Calu3 (cell line): ENCODE data around the gene ACTN2. TPM values are rescaled to one million over a fixed set of nuclear protein-coding genes. Genes with fewer than 3 reads are reported as not detected.

ENCODE experiments used
- BruUV-seq: library from RNA; stranded (reverse); fragments of 400-500 nt; replicated peaks from 2 replicates; lab custom pipeline; 2021; lab: Mats Ljungman, UMichigan
- CTCF ChIA-PET: fragments of 300-600 bp; sonication (Branson Sonifier 250); formaldehyde crosslinking; loops from one replicate; lab custom pipeline; 2022; ENCODE audit warnings: antibody characterized with exemption; lab: Charles Lee
- DNase-seq: peaks from one replicate; pipeline ENCODE4 v3.0.0; 2022
- H3K27ac Mint-ChIP-seq: one replicate; pipeline ENCODE4 v1.8.0; 2022; ENCODE audit warnings: mixed read lengths; ENCODE audit not compliant: unreplicated experiment
- H3K27me3 Mint-ChIP-seq: one replicate; pipeline ENCODE4 v1.8.0; 2022; ENCODE audit warnings: mixed read lengths; ENCODE audit not compliant: unreplicated experiment
- H3K36me3 Mint-ChIP-seq: one replicate; pipeline ENCODE4 v1.8.0; 2022; ENCODE audit warnings: mild to moderate bottlenecking, moderate library complexity, mixed read lengths; ENCODE audit not compliant: insufficient read depth, unreplicated experiment
- H3K4me1 Mint-ChIP-seq: one replicate; pipeline ENCODE4 v1.8.0; 2022; ENCODE audit warnings: mild to moderate bottlenecking, low read depth, mixed read lengths; ENCODE audit not compliant: unreplicated experiment
- H3K4me3 Mint-ChIP-seq: one replicate; pipeline ENCODE4 v1.8.0; 2022; ENCODE audit warnings: mild to moderate bottlenecking, low read depth, moderate library complexity, mixed read lengths; ENCODE audit not compliant: unreplicated experiment
- H3K9me3 Mint-ChIP-seq: one replicate; pipeline ENCODE4 v1.8.0; 2022; ENCODE audit warnings: low read depth, mixed read lengths; ENCODE audit not compliant: unreplicated experiment
- intact Hi-C: fragments of 100-400 bp; cut with micrococcal nuclease; formaldehyde crosslinking; loops from one replicate; pipeline ENCODE4 v1.10.0; 2022; ENCODE audit not compliant: unreplicated experiment
- total RNA-seq: library from RNA; stranded (reverse); gene quantifications from 2 replicates; pipeline ENCODE4 v1.2.3, GENCODE V29; 2022
- TF ChIP-seq, protein P1 (sequence below): fragments of 200-600 bp; IDR thresholded peaks from one replicate; pipeline ENCODE4 v1.8.0; 2022; ENCODE audit warnings: antibody characterized with exemption; ENCODE audit not compliant: unreplicated experiment

The ACTN2 gene
- total RNA-seq, 1 experiment from 2014 or later = not detected

DNA sequence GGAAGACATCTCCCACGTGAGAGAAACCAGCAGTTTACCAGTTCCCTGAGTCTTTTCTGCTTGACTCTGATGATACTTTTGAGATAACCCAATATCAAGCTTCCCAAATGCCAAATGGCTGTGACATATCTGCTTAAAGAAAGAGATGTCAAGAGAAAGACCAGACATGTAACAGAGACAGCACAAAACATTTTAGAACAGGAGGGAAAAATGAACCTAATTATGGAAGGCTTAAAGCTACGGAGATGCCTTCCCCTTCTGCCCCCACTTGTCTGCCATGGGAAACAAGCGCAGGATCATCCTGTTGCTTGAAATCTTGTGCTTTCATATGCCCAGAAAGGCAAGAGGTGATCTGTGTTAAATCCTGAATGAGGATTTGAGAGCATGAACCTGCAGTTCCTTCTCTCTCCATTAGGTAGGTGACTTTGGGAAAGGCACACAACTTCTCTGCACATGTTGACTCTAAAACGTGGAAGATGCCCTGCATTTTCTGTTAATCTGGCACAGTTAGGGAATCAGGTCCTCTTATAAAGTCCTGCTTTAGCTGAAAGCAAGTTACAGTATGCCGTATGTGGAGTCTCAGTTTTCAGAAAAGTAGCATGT, 62.1 kb downstream of the ACTN2 start:
- DNase-seq = no peak
- Mint-ChIP-seq H3K27ac (no peak overlapping the region), H3K4me3 (no peak overlapping the region), H3K27me3 (peaks cover 22% of the 10 kb centered on the region), H3K36me3 (no peaks in the 10 kb centered on the region), H3K4me1 (no peaks in the 10 kb centered on the region), H3K9me3 (no peaks in the 10 kb centered on the region)
- TF ChIP-seq, protein P1, sequence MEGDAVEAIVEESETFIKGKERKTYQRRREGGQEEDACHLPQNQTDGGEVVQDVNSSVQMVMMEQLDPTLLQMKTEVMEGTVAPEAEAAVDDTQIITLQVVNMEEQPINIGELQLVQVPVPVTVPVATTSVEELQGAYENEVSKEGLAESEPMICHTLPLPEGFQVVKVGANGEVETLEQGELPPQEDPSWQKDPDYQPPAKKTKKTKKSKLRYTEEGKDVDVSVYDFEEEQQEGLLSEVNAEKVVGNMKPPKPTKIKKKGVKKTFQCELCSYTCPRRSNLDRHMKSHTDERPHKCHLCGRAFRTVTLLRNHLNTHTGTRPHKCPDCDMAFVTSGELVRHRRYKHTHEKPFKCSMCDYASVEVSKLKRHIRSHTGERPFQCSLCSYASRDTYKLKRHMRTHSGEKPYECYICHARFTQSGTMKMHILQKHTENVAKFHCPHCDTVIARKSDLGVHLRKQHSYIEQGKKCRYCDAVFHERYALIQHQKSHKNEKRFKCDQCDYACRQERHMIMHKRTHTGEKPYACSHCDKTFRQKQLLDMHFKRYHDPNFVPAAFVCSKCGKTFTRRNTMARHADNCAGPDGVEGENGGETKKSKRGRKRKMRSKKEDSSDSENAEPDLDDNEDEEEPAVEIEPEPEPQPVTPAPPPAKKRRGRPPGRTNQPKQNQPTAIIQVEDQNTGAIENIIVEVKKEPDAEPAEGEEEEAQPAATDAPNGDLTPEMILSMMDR = peak; percentile 44
- CTCF ChIA-PET = no interaction called here
- no TSS peak for BruUV-seq
- intact Hi-C loops = no loop called here

DNA sequence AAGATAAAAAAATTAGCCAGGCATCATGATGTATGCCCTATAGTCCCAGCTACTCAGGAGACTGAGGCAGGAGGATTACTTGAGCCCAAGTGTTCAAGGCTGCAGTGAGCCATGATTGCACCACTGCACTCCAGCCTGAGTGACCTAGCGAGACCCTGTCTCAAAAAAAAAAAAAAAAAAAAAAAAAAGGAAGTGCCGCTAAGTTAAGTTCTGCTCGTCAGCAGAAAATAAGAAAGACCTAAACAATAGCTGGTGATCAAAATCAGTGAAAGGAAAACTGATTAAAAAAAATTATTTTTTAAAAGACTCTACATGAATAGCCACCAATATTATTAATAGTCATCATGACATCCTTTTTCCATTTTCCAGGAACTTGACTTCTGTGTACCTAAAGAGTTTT, 64.6 kb downstream of the ACTN2 start:
- CTCF ChIA-PET = interaction anchor here (0.5 to 0.6 kb wide), 2 partner anchors 12 to 137 kb away, joined by 3 read pairs; no protein-coding TSS in a partner anchor
- intact Hi-C loops = no loop called here
- Mint-ChIP-seq H3K36me3 (no peaks in the 10 kb centered on the region), H3K4me3 (no peak overlapping the region), H3K27ac (no peak overlapping the region), H3K9me3 (no peaks in the 10 kb centered on the region), H3K27me3 (peaks cover 22% of the 10 kb centered on the region), H3K4me1 (no peaks in the 10 kb centered on the region)
- no peak for DNase-seq
- BruUV-seq = no TSS peak
- TF ChIP-seq, protein P1 = no peak

- Mint-ChIP-seq H3K27ac (no peak overlapping the region), H3K27me3 (peaks cover 22% of the 10 kb centered on the region), H3K4me3 (no peak overlapping the region), H3K9me3 (no peaks in the 10 kb centered on the region), H3K36me3 (no peaks in the 10 kb centered on the region), H3K4me1 (no peaks in the 10 kb centered on the region)
- no TSS peak for BruUV-seq
- DNase-seq = no peak
- TF ChIP-seq, protein P1 = no peak
- CTCF ChIA-PET = interaction anchor here (0.5 to 0.6 kb wide), 2 partner anchors 13 to 138 kb away, joined by 3 read pairs; no protein-coding TSS in a partner anchor
- intact Hi-C loops = no loop called here
Measured at GRCh38 chr1:236751385-236751784, 65.1 kb downstream of the ACTN2 start.

DNA sequence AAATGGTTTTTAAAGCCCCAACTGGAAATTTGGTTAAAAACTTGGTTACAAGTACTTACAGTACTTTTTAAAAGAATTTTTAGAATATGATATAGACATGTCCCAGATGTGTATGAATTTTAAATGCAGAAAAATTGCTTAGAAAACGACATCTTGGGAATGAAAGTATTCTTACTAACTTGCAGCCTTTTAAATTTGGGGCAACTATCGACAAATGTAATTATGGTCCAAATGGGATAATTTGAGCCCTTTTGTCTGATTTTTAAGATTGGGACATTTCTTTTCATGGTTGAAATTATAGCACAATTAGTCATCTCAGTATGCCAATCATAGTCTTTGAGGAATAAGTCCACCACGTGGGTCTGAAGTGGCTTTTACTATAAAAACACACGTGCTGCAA, 65.6 kb downstream of the ACTN2 start:
- TF ChIP-seq, protein P1 = no peak
- Mint-ChIP-seq H3K36me3 (no peaks in the 10 kb centered on the region), H3K27ac (no peak overlapping the region), H3K4me1 (no peaks in the 10 kb centered on the region), H3K9me3 (no peaks in the 10 kb centered on the region), H3K27me3 (peaks cover 16% of the 10 kb centered on the region), H3K4me3 (no peak overlapping the region)
- intact Hi-C loops = no loop called here
- no peak for DNase-seq
- no TSS peak for BruUV-seq
- CTCF ChIA-PET = interaction anchor here (0.6 kb wide), 1 partner anchor 109 kb away, joined by 8 read pairs; no protein-coding TSS in a partner anchor
